C4-2B (cell line): ENCODE results near the gene RPL32.

Experiments
- ZFX ChIP-seq: fragments of 450-650 bp; IDR thresholded peaks from 2 replicates; pipeline ENCODE4 v1.6.1; 2017
- TF ChIP-seq, protein P1 (sequence below): fragments of 450-650 bp; conservative IDR thresholded peaks from 2 replicates; pipeline ENCODE4 v1.5.1; 2017; ENCODE audit warnings: mild to moderate bottlenecking

DNA sequence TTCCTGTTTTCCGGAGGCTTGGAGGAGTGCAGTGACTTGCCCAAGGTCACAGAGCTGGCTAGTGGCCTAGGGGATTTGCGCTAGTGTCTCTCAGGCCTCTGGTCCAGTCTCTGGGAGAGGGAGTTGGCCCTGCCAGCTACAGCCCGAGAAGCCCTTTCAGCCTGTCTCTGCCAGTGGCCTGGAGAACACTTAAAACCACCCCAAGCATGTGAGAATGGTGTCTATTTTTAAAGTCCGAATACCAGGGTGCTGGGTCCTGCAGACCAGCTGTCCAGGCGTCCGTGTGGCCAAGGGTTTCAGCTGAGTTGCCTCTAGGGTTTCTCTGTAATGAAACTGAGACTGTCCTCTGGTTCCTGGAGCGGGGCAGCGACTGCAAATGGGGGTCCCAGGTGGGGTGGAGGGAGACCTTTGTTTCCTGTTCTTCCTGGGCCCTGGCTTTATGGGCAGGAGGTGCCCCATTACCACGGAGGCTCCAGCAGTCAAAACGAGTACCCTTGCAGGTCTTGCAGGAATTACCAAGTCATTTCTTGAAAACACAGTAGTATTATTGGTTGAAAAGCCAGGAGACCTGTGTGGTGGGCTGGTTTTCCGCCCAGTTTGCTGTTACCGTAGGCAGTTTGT lies 42.7 kb downstream of the RPL32 start:
- TF ChIP-seq, protein P1, sequence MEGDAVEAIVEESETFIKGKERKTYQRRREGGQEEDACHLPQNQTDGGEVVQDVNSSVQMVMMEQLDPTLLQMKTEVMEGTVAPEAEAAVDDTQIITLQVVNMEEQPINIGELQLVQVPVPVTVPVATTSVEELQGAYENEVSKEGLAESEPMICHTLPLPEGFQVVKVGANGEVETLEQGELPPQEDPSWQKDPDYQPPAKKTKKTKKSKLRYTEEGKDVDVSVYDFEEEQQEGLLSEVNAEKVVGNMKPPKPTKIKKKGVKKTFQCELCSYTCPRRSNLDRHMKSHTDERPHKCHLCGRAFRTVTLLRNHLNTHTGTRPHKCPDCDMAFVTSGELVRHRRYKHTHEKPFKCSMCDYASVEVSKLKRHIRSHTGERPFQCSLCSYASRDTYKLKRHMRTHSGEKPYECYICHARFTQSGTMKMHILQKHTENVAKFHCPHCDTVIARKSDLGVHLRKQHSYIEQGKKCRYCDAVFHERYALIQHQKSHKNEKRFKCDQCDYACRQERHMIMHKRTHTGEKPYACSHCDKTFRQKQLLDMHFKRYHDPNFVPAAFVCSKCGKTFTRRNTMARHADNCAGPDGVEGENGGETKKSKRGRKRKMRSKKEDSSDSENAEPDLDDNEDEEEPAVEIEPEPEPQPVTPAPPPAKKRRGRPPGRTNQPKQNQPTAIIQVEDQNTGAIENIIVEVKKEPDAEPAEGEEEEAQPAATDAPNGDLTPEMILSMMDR: no peak
- TF ChIP-seq ZFX: no peak
